Ammon's horn (tissue), 1 donor: Measurements from ENCODE around the gene DUSP14.

Experiments
- DNase-seq: peaks from one replicate; pipeline ENCODE4 v3.0.0-alpha.2; 2016; ENCODE audit warnings: low spot score

DUSP14 gene

GRCh38 chr17:37513711-37514110 lies 24.0 kb downstream of the DUSP14 start:
- DNase-seq, result no peak

GRCh38 chr17:37516127-37516571 lies 26.5 kb downstream of the DUSP14 start:
- peak; percentile 27 for DNase-seq

GRCh38 chr17:37517881-37518280 lies 28.2 kb downstream of the DUSP14 start:
- no peak for DNase-seq

DNA sequence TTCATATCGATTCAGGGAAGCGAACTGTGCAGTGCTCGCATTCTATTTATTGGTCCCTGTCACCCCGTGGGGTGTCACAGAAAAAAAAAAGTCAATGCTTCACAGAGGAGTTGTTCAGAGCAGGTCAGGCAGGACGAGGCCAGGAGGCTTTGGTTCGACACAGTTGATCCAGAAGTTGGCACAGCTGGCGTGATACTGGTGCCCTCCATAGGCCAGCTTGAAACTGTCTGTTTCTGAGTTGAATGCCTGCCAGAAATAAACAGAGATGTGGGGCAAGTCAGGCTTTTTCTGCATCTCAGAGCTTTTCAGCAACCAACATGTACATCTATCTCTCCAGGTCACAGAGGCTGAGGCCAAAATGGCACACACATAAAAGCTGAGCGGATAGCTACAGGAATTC lies 29.1 kb downstream of the DUSP14 start:
- DNase-seq, result peak; percentile 16

DNA sequence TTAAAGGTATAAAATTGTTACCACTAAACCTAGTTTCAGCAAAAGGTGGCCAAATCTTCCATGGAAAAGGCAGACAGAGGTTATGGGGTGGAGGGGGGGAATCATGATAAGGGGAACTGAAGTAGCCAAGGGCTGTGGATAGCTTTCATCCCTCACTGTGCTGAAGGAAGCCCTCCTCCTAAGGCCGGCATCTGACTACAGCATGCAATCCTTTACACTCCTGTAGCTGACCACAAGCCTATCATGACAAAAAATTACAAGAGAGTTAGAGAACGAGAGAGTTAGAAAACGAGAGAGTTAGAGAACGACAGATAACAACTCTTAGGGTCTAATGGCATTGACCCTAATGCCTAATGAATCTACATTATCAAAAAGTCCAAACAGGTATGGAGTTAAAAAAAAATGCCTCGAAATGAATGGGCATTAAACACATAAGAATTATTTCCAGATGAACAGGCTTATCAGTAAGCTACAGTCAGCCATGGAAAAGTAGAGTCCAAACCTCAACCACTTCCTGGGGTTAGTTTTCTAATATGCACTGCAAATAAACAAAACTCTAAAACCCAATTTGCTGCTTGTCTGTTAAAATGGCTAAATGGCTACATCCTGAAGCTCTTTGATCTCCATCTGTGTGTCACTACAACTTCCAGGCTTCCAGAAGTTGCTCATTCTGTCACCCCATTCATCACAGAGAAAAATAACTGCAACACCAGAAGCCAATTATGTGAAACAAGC lies 29.7 kb downstream of the DUSP14 start:
- no peak for DNase-seq

GRCh38 chr17:37520174-37520573 lies 30.5 kb downstream of the DUSP14 start:
- no peak for DNase-seq

DNA sequence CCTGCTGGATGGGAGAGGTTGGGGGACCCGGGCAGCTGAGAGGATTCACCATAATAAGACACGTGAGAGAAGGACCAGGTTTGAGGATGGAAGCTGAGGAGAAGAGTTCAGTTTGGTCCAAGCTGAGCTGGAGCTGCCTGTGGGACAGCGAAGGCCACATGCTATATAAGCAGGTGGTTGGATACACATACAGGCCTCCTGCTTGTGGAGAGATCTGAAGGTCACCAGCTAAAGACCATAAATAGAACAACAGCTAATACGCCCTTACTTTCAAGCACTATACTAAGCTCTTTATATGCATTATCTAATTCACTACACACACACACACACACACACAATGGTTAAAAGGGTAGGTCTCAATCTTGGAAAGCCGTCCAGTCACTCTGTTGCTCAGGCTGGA lies 32.1 kb downstream of the DUSP14 start:
- no peak for DNase-seq

GRCh38 chr17:37523715-37524219 lies 34.1 kb downstream of the DUSP14 start:
- DNase-seq, result no peak

DNA sequence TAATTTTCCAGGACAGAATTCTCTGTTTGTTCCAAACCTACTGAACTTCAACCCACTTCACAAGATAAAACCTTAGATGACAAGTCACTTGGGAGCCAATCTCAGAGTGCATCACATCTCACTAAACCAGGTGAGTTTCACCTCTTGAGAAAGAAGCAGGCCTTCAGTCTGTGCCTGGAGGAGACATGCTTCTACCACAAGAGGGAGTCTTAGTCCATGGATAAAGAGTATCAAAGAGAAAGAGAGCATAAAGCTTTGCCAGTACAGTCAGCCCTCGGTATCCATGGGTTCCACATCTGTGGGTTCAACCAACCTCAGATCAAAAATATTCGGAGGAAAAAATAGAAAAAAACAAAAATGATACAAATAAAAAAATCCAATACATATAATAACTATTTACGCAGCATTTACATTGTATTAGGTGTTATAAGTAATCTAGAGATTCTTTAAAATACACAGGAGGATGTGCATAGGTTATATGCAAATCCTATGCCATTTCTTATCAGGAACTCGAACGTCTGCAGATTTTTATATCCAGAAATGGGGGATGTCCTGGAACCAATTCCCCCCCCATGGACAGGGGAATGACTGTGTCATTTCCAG lies 37.7 kb downstream of the DUSP14 start:
- peak; percentile 52 for DNase-seq

GRCh38 chr17:37530420-37530819 lies 40.7 kb downstream of the DUSP14 start:
- no peak for DNase-seq

GRCh38 chr17:37532756-37533155 lies 43.1 kb downstream of the DUSP14 start:
- DNase-seq, result no peak

- no peak for DNase-seq
Observed at GRCh38 chr17:37535906-37536305, 46.2 kb downstream of the DUSP14 start.

DNA sequence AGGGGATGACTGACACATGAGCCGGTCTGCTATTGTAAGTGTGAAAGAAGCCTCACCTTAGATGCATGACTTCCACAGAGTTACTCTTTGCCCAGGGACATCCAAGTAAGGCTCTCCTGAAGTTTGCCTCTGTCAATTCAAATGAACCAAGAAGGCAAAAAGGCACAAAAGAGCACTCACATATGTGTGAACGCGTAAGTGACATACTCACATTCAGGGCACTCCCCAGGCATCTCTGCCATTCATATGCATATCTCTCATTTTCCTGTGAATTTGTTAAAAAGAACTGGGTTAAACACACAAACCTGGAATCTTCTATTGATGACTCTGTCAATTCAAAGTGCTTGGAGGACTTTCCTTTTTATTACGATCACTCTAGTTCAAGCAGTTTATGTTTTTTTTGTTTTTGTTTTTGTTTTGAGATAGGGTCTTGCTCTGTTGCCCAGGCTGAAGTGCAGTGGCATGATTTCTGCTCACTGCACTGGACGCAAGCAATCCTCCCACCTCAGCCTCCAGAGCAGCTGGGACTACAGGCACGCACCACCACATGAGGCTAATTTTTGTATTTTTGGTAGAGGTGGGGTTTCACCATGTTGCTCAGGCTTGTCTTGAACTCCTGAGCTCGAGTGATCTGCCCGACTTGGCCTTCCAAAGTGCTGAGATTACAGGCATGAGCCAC lies 49.4 kb downstream of the DUSP14 start:
- DNase-seq, result no peak

GRCh38 chr17:37541880-37542660 lies 52.4 kb downstream of the DUSP14 start:
- no peak for DNase-seq

- no peak for DNase-seq
Observed at GRCh38 chr17:37543637-37544052, 54.0 kb downstream of the DUSP14 start.

DNA sequence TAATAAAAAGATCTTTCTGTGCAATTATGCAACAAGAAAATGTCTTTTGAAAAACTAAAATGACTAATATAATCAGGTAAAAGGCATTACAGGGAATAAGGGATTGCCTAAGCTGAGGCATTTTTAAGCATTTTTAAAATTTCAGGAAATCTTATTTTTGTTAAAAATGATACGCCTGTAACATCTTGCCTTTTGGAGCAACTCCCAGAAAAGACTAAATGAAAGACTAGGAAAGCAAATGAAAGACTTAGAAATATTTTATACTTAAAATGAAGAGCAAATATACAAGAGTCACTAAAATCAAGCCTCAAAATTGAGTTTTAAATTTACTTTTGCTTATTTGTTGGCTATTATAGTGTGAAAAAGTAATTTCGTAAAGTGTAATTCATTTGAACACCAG lies 55.8 kb downstream of the DUSP14 start:
- no peak for DNase-seq

DNA sequence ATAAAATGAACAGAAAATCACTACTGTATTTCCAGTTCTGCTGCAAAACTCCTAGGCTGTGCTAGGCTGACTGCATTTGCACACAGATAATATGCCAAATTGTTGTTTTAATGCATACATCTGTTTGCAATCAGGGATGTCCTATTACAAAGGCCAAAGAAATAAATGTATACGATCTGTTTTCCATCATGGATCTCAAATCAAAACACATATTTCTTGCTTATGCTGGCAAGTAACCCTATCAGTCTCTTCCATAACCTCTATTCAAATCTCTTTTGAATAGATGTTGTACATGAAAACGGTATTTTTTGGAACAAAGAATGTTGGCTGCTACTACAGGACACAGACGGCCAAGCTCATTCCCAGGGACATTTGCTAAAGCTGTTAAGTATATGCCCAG lies 56.6 kb downstream of the DUSP14 start:
- DNase-seq, result no peak

- no peak for DNase-seq
Observed at GRCh38 chr17:37547986-37548385, 58.3 kb downstream of the DUSP14 start.

DNA sequence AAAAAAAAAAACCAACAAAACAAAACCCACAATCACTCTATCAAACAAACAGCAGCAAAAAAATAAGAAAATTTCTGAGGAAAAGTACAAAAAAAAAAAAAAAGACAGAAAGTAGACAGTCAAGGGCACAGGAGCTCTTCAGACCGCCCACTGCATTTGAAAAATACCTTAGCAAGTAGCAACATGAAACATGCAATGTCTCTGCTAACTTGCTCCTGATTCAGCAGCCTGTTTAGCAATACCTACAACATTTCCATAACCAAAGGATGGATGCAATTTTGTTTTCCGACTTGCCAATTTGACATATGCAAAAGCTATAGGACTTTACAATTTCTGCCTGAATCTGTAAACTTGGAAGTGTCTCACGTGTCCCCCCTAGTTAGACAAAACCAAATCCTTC lies 62.1 kb downstream of the DUSP14 start:
- DNase-seq, result no peak

GRCh38 chr17:37553401-37553966 lies 63.8 kb downstream of the DUSP14 start:
- DNase-seq, result no peak

- DNase-seq, result no peak
Observed at GRCh38 chr17:37555386-37555785, 65.7 kb downstream of the DUSP14 start.

DNA sequence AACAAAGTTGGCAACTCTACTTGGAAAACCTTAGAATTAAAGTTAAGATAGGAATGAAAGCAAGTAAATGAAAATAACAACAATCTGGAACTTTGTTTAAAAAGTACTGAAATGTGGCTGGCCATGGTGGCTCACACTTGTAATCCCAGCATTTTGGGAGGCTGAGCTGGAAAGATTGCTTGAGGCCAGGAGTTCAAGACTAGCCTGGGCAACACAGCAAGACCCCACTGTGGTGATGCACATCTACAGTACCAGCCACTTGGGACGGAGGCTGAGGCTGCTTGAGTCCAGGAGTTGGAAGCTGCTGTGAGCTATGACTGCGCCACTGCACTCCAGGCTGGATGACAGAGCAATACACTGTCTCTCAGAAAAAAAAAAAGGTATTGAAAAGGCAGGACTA lies 67.8 kb downstream of the DUSP14 start:
- DNase-seq, result no peak
